ENCODE measurements around the gene C5orf47.

The C5orf47 gene

DNA sequence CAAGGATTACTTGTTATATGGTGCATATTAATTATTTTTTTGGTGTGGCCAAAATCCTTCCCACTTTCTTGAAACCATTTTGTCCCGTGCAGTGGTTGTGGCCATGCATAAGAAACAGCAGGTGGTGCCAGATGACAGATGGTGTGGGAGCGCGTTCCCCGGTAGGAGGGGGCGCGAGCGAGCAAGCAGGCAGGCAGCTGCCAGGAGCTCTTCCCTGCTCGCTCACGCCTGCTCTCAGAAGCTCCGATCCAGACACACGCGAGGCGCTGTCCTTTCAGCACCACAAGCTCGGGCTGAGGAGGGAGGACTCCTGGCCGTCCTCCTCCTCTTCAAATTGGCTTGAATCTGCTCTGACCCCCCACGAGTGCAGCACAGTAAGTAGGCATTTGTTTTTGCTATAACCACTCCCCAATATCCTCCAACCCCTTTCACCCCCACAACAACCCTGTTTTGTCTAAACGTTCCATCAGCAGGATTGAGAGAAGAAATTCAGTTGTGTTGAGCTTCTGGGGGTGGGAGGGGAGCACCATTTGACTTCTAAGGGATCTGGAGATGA, 56.6 kb downstream of the C5orf47 start, which contains the start of gene NSG2:
Gene NSG2, plus strand, starts transcription at position 237 of the 556 bp plus-strand sequence. CDS start 1,050 bp downstream, outside the sequence.
- no peak for DNase-seq

DNA sequence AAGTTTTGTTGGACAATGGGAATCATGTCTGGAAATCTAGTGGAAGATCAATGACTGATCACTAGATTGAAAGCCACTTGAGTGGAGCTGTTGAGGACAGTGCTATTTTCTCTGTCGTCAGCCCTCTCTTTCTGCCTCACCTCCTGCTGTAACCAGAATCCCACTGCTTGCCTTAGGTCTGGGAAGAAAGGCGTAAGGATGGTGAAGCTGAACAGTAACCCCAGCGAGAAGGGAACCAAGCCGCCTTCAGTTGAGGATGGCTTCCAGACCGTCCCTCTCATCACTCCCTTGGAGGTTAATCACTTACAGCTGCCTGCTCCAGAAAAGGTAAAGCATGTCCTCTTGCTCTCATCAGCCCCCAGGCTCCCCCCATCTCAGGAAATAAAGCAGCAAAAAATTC, 57.6 kb downstream of the C5orf47 start:
- no peak for DNase-seq

DNA sequence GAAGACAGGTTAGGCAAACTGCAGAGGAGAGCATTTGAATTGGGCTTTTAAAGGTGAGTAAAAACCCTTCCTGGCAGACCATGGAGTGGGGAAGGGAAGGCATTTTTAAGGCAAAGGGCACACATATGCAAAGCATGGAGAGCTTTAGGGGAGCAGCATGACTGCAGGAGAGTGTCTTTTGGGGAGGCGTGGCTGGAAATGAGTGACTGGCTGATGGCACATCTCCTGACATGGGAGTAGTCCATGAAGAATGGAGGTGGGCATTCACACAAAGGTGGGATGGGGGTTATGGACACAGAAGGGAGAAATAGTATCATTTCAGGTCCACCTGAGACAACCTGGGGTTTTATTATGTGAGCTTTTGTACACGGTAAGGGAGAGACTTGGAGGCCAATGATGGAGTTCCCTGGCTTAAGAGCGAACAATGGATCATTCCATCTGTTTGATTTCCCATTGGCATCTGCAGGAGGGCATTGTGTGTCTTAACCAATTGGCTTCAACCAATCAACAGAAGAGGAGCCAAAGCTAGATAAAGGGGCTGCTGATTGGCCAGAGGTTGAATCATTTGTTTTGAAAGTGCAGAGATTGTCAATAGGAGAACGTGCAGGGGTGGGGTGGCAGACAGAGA, 58.6 kb downstream of the C5orf47 start:
- DNase-seq: no peak

DNA sequence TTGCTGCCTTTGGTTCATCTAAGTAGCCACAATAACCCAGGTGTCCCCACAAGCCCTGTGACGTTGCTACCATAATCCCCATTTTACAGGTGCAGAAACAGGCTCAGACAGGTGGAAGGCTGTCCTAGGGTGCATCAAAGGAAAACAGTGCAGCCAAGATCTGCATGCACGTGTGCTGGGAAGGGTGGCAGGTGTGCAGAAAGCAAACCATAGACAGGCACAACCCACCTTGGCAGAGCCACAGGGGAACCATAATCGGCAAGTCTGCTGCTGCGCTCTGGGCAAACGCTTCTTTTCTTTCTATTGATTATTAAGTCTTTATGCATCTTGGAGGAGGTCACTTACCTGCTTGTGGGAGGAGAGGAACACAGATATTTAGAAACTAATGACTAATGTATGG, 63.7 kb downstream of the C5orf47 start:
- no peak for DNase-seq

DNA sequence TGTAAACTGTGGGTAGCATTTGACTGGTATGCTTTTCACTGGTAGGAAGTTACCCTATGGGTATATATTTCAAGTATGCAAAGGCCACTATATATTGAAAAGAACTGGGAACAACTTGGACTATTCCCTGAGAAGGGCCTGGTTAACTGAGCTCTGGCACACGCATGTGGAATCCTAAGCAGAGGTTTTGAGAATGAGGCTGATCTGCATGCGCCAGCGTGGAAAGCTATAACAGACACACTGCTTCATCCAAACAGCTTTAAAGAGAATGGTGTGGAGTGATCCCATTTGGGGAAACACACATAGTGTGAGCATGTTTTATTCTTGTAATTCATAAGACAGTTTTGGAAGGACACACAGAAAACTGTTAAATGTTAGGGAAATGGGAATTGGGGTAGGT, 64.9 kb downstream of the C5orf47 start:
- no peak for DNase-seq
